ENCODE data around the gene CDC42EP2. TPM values are rescaled to one million over a fixed set of nuclear protein-coding genes. Genes with fewer than 3 reads are reported as not detected.

Gene CDC42EP2
- polyA plus RNA-seq, 1 of the 3 experiments (the other 2 are of a cell fraction) = 8.1 TPM

- H3K4me1 ChIP-seq (ENCODE audit: control insufficient read depth in 1 of 2, insufficient read depth in 2 of 2, low read depth in 1 of 2, low read length in 1 of 2) = peaks cover 0 to 20% of the 10 kb centered on the region in 2 experiments; a peak in 1 of 4 replicates
- H3K27ac ChIP-seq (ENCODE audit: low read depth in 2 of 2, low read length in 1 of 2) = peak overlapping the region in 1 of 2 experiments; percentile 12; a peak in 1 of 4 replicates
- H3K4me2 ChIP-seq = no peak overlapping the region
- TF ChIP-seq NFIC (IDR thresholded peaks at IDR 0.05; ENCODE audit: borderline replicate concordance) (no peak), CHD2 (IDR thresholded peaks at IDR 0.05; ENCODE audit: low read length, partially characterized antibody) (no peak), TEAD4 (IDR thresholded peaks at IDR 0.05; ENCODE audit: borderline replicate concordance, insufficient read depth) (no peak), ZBTB33 (IDR thresholded peaks at IDR 0.05; ENCODE audit: borderline replicate concordance, low read depth) (no peak)
- TF ChIP-seq, protein P1, sequence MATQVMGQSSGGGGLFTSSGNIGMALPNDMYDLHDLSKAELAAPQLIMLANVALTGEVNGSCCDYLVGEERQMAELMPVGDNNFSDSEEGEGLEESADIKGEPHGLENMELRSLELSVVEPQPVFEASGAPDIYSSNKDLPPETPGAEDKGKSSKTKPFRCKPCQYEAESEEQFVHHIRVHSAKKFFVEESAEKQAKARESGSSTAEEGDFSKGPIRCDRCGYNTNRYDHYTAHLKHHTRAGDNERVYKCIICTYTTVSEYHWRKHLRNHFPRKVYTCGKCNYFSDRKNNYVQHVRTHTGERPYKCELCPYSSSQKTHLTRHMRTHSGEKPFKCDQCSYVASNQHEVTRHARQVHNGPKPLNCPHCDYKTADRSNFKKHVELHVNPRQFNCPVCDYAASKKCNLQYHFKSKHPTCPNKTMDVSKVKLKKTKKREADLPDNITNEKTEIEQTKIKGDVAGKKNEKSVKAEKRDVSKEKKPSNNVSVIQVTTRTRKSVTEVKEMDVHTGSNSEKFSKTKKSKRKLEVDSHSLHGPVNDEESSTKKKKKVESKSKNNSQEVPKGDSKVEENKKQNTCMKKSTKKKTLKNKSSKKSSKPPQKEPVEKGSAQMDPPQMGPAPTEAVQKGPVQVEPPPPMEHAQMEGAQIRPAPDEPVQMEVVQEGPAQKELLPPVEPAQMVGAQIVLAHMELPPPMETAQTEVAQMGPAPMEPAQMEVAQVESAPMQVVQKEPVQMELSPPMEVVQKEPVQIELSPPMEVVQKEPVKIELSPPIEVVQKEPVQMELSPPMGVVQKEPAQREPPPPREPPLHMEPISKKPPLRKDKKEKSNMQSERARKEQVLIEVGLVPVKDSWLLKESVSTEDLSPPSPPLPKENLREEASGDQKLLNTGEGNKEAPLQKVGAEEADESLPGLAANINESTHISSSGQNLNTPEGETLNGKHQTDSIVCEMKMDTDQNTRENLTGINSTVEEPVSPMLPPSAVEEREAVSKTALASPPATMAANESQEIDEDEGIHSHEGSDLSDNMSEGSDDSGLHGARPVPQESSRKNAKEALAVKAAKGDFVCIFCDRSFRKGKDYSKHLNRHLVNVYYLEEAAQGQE (IDR thresholded peaks at IDR 0.05; ENCODE audit: low read depth, low read length) = no peak
- no peaks in the 10 kb centered on the region for H3K9me3 ChIP-seq
- ChIA-PET CTCF (interaction anchor here (0.6 to 2.5 kb wide), 14 partner anchors 10 to 244 kb away, joined by 3 to 10 read pairs (median 4); no protein-coding TSS in a partner anchor), POLR2A (interaction anchor here (0.6 to 3.2 kb wide), 4 partner anchors 22 to 143 kb away, joined by 4 to 13 read pairs (median 5); partner anchors contain the start of genes DPF2, MALAT1 and NEAT1)
- no peak for DNase-seq
- H4K20me1 ChIP-seq (ENCODE audit: insufficient read depth) = no peaks in the 10 kb centered on the region
- H3K27me3 ChIP-seq (ENCODE audit: insufficient read depth) = no peaks in the 10 kb centered on the region
- H3K4me3 ChIP-seq (ENCODE audit: low read depth in 2 of 2, low read length in 1 of 2) = no peak overlapping the region; a peak in 1 of 4 replicates
- no peak overlapping the region for H2AFZ ChIP-seq (ENCODE audit: low read depth)
- H3K36me3 ChIP-seq (replicated peaks in 1 of 2; ENCODE audit: control insufficient read depth in 1 of 2, insufficient read depth in 2 of 2, low read length in 1 of 2) = peaks cover 10 to 25% of the 10 kb centered on the region in 2 experiments
- H3F3A ChIP-seq (replicated peaks; ENCODE audit: insufficient read depth) = peaks cover 34% of the 10 kb centered on the region
- 96% methylated on average over 23 of the region's 35 CpGs for WGBS (ENCODE audit: low lambda C conversion rate)
- no peaks in the 10 kb centered on the region for H3K79me2 ChIP-seq (ENCODE audit: insufficient read depth)
- no peak overlapping the region for H3K9ac ChIP-seq
- H3K9me2 ChIP-seq = no peaks in the 10 kb centered on the region
Observed at GRCh38 chr11:65355776-65356393, 41.2 kb downstream of the CDC42EP2 start.

DNA sequence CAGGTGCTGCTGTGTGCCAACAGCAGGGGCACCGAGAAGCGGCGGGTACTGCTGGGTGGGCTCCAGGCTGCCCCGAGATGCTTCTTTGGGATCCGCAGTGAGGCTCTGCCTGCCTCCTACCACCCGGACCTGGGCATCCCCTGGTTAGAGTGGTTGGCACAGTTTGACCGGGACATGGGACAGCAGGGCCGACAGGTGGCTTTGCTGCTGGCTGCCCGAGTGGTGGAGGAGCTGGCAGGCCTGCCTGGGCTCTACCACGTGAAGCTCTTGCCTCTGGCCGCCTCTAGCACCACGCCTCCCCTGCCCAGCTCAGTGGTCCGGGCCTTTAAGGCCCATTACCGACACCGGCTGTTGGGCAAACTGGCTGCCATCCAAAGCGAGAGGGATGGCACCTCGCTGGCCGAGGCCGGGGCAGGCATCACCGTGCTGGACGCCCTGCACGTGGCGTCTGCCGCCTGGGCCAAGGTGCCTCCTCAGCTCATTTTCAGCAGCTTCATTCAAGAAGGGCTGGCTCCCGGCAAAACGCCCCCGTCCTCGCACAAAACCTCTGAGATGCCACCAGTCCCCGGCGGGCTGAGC lies 41.8 kb downstream of the CDC42EP2 start:
- 96% methylated on average over 13 of the region's 30 CpGs for WGBS (ENCODE audit: low lambda C conversion rate)
- peaks cover 9 to 19% of the 10 kb centered on the region in 2 experiments for H3K36me3 ChIP-seq (replicated peaks in 1 of 2; ENCODE audit: control insufficient read depth in 1 of 2, insufficient read depth in 2 of 2, low read length in 1 of 2)
- no peaks in the 10 kb centered on the region for H3K9me3 ChIP-seq
- no peaks in the 10 kb centered on the region for H3K9me2 ChIP-seq
- no peak overlapping the region for H3K9ac ChIP-seq
- H4K20me1 ChIP-seq (ENCODE audit: insufficient read depth) = no peaks in the 10 kb centered on the region
- peaks cover 0 to 20% of the 10 kb centered on the region in 2 experiments; a peak in 1 of 4 replicates for H3K4me1 ChIP-seq (ENCODE audit: control insufficient read depth in 1 of 2, insufficient read depth in 2 of 2, low read depth in 1 of 2, low read length in 1 of 2)
- H3K27ac ChIP-seq (ENCODE audit: low read depth in 2 of 2, low read length in 1 of 2) = no peak overlapping the region
- peaks cover 29% of the 10 kb centered on the region for H3F3A ChIP-seq (replicated peaks; ENCODE audit: insufficient read depth)
- no peak overlapping the region for H2AFZ ChIP-seq (ENCODE audit: low read depth)
- no peaks in the 10 kb centered on the region for H3K27me3 ChIP-seq (ENCODE audit: insufficient read depth)
- no peak for DNase-seq
- H3K4me3 ChIP-seq (ENCODE audit: low read depth in 2 of 2, low read length in 1 of 2) = no peak overlapping the region
- TF ChIP-seq RXRA (IDR thresholded peaks at IDR 0.05; ENCODE audit: borderline replicate concordance, low read depth) = no peak
- ChIA-PET POLR2A (interaction anchor here (1.8 to 3.2 kb wide), 2 partner anchors 67 to 142 kb away, joined by 6 to 13 read pairs; partner anchors contain the start of genes MALAT1 and NEAT1), CTCF (interaction anchor here (0.9 to 2.5 kb wide), 12 partner anchors 10 to 154 kb away, joined by 3 to 10 read pairs (median 6); no protein-coding TSS in a partner anchor)
- no peak overlapping the region for H3K4me2 ChIP-seq
- H3K79me2 ChIP-seq (ENCODE audit: insufficient read depth) = no peaks in the 10 kb centered on the region
